HG03280 (cell line): ENCODE results near the gene SLC4A5.

Experiments used
- ATAC-seq: cut with Tn5 transposase; IDR thresholded peaks from one replicate; pipeline ENCODE4 v1.9.1; 2021; ENCODE audit warnings: mild to moderate bottlenecking, moderate library complexity; ENCODE audit not compliant: unreplicated experiment

SLC4A5 gene

GRCh38 chr2:74278694-74279093 is 64.5 kb downstream of the SLC4A5 start:
- ATAC-seq: no peak

GRCh38 chr2:74278176-74278575 is 65.0 kb downstream of the SLC4A5 start:
- no peak for ATAC-seq

- ATAC-seq: no peak
Observed at GRCh38 chr2:74275228-74275627, 68.0 kb downstream of the SLC4A5 start.

GRCh38 chr2:74269667-74270066 is 73.5 kb downstream of the SLC4A5 start:
- ATAC-seq: no peak

- ATAC-seq: no peak
Observed at GRCh38 chr2:74267068-74267467, 76.1 kb downstream of the SLC4A5 start.

- no peak for ATAC-seq
Observed at GRCh38 chr2:74264281-74264680, 78.9 kb downstream of the SLC4A5 start.

GRCh38 chr2:74262681-74263080 is 80.5 kb downstream of the SLC4A5 start:
- ATAC-seq: no peak

- no peak for ATAC-seq
Observed at GRCh38 chr2:74261204-74261864, 81.9 kb downstream of the SLC4A5 start.

GRCh38 chr2:74260495-74260894 is 82.7 kb downstream of the SLC4A5 start:
- no peak for ATAC-seq

- ATAC-seq: no peak
Observed at GRCh38 chr2:74259733-74260132, 83.5 kb downstream of the SLC4A5 start.

- ATAC-seq: no peak
Observed at GRCh38 chr2:74259191-74259590, 84.0 kb downstream of the SLC4A5 start.

- no peak for ATAC-seq
Observed at GRCh38 chr2:74255660-74256213, 87.5 kb downstream of the SLC4A5 start.

- ATAC-seq: no peak
Observed at GRCh38 chr2:74253971-74254310, 89.3 kb downstream of the SLC4A5 start.

GRCh38 chr2:74253306-74253970 is 89.8 kb downstream of the SLC4A5 start:
- no peak for ATAC-seq

GRCh38 chr2:74252862-74253261 is 90.4 kb downstream of the SLC4A5 start:
- ATAC-seq: no peak

GRCh38 chr2:74252036-74252435 is 91.2 kb downstream of the SLC4A5 start:
- no peak for ATAC-seq

- ATAC-seq: no peak
Observed at GRCh38 chr2:74250189-74250631, 93.0 kb downstream of the SLC4A5 start.

GRCh38 chr2:74249406-74250122 is 93.7 kb downstream of the SLC4A5 start:
- ATAC-seq: no peak

GRCh38 chr2:74246496-74247195 is 96.6 kb downstream of the SLC4A5 start:
- no peak for ATAC-seq

- no peak for ATAC-seq
Observed at GRCh38 chr2:74244286-74244685, 98.9 kb downstream of the SLC4A5 start.
